GM23248 (cell line): ENCODE results near the gene ANO6.

Source experiments
- EZH2 ChIP-seq: fragments of 200-600 bp; sonication (generic); IDR thresholded peaks from 2 replicates; pipeline ENCODE4 v1.6.1; 2018; ENCODE audit warnings: antibody characterized with exemption, mild to moderate bottlenecking; ENCODE audit not compliant: insufficient read depth, poor library complexity, severe bottlenecking
- EZH2phosphoT487 ChIP-seq: fragments of 200-600 bp; sonication (generic); IDR thresholded peaks from 2 replicates; pipeline ENCODE4 v1.6.1; 2018; ENCODE audit warnings: antibody characterized with exemption, moderate library complexity, mild to moderate bottlenecking, low read depth; ENCODE audit not compliant: insufficient read depth

- TF ChIP-seq EZH2 (no peak), EZH2phosphoT487 (no peak)
Observed at GRCh38 chr12:45348986-45349385, 133.1 kb downstream of the ANO6 start.
